GM18867 (cell line): Measurements from ENCODE around the gene RING1.

Source experiments
- ATAC-seq: cut with Tn5 transposase; IDR thresholded peaks from one replicate; pipeline ENCODE4 v1.9.1; 2021; ENCODE audit warnings: mild to moderate bottlenecking, moderate library complexity; ENCODE audit not compliant: unreplicated experiment

RING1 gene

DNA sequence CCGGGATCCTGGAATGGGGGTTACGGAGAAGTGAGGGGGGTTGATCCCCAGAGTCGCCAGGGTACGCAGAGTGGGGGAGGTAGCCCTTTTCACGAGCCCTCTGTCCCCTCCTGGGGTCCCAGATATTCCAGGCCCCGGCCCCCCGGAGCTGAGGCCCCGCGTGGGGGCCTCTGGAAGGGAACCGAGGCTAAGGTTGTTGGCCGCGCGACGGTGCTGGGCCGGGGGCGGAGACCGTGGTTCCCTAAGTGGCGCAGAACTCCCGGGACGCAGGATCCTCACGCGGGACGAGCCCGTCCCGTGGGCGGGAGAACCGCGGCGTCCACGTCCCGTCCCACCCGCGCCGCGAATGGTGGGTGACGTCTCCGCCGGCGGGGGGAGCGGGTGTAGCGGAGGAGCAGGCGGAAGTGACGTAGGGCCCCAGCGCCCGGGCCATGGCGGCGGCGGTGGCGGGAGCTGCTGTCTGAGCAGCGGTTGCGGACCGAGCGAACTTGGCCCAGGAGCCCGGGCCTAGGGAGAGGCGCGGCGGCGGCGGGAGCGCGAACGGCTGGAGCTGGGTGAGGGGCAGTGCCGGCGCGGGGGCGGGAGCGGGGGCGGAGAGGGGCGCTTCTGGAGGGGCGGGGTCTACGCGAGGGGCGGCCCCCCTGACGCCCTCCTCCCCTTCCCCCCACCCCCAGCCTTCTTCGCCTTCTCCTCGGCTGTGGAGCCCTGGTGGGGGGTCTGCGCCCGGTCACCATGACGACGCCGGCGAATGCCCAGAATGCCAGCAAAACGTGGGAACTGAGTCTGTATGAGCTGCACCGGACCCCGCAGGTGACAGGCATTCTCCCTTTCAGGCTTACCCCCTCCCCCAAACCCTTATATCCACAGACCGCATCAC, at the start of gene RING1:
Gene RING1 (plus strand): TSS at position 410 of the 877 bp plus-strand sequence. CDS start 323 bp downstream, at position 733.
- ATAC-seq = peak; percentile 34

DNA sequence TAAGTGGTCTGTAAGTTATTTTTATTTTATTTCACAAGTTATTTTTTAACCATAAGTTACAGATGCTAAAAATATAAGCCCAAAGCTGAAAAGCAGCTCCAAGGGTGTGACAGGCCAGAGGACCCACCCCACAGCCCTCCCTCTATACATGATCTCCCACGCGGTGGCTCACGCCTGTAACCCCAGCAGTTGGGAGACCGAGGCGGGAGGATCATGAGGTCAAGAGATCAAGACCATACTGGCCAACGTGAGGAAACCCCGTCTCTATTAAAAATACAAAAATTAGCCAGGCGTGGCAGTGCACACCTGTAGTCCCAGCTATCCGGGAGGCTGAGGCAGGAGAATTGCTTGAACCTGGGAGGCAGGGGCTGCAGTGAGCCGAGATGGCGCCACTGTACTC, 48.2 kb upstream of the RING1 start:
- no peak for ATAC-seq

DNA sequence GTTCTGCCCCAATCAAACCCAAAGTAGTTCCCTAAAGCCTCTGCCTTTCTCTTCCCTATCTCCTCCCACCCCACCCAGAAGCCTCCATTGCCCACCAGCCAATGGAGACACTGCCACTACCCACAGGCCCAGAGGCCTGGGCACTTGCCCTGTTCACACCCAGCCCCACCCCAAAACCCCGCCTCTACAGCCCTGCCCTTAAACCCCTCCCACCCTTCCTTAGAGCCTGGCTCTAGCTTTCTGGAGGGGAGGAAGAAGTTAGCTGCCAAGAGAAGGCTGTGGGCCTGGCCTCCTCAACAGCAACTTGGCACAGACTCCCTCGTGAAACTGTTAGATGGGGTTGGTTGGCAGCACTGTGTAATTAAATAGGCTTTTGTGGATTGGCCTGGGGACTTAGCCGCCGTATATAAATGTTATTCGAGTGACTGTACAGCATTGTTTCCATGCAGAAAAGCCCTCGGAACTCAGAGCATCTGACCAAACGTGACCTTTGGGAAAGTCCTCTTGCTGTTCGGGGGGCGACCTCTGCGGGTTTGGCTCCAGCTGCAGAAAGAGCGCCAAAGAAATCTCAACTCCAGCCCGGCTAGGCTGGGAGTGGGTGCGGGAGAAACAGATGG, 47.5 kb upstream of the RING1 start:
- no peak for ATAC-seq

DNA sequence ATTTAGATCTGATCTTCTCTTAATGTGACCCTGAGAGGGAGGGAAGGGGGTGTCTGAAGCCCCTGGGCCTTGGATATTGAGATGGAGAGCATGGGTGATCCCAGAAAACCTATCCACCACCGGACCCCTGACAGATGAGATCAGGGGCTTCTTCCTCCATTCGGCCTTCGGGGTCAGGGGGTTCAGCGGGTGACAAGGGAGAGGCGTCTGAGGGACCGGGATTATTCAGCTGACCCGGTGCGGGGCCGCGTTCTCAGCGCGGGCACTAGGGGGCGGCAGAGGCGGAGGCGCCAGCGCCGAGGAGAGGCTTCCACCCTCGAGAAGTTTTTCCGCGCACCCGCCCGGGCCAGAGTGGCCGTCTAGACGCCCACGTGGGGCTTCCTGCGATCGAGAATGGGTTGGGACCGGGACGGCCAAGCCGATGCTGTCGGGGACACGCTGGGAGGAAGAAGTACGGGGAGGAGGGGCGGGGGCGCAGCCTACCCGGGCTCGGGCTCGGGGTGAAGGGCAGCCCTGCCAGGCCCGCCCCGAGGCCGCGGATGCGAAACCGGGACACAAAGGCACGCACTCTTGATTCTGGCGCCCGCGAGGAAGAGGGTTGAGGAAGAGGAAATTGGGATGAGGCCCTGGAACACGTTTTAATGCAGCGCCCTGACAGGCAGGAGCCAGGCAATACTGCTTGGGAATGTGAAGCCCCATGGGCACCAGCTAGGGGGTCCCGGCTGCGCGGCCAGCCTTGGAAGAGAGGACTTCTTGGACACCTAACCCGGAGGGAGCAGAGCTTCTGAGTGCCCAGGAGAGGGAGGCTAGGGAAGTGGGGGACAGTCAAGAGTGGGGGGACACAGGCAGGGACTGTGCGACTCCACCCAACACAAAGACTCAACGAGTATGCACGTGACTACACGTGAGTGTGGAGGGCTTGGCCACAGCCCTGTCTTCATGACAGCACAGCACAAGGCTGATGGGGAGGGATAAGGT, 46.7 kb upstream of the RING1 start:
- ATAC-seq = peak; percentile 56

DNA sequence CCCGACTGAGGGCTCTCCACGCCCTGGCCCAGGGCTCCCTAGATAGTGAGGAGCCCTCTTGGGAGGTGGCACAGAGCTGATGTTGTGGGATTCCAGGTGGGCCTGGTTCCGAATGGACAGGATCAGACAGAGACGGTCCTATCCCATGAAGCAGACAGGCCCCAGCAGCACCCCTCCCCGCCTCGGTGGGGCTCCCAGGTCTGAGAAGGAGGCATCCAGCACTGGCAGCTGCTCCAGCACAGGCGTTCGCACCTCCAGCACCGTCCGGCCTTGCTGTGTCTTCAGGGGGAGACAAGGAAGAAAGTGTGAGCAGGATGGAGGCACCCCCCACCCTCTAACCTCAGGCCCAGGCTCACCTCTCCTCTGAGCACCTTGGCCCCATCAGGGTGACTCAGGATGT, 44.8 kb upstream of the RING1 start:
- no peak for ATAC-seq

DNA sequence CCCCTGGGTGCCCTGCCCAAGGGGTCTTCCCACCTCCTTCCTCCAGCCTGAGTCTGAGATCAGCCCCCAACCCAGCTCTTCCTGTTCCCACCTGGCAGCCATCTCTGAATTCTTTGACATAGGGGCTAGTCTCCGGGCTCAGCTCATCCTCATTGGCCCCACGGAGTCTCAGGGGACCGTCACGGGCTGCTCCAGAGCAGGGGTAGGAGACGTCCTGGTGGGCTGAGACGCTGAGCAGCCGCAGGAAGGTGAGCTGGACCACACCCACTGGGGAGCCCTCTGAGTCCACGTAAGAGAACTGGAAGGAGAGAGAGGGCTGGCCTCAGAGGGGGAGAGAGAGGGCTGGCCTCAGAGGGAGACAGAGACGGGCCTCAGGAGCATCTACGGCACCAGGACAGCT, 44.1 kb upstream of the RING1 start:
- no peak for ATAC-seq

DNA sequence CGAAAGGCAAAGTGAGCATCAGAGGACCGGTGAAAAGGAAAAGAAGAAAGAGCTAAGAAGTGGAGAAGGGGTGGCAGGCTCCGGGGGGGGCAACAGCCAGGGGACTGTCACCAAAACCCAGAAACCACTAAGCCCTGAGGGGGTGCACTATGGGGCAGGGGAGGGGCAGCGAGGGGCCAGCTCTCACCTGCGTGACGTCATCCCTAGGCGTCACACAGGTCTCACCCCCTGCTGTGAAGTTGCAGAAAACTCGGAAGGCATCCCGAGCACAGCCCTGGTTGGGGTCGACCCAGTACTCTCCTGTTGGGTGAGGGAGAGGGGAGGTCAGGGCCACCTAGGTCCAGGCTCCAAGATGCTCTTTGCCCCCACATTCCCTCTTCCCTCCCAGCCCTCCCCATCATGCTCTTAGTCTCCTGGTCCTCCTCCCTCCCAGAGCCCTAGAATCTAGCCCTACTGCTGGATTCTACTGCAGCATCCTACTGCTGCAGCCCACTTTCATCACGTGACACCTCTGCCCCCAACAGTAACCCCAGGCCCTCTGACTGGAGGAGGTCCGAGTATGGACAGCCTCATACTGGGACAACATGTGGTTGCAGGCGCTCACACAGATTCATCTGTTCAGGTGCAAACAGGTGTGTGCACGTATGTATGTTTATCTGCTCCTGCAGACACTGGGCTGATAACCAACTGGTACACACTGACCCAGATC, 43.5 kb upstream of the RING1 start:
- ATAC-seq = no peak

DNA sequence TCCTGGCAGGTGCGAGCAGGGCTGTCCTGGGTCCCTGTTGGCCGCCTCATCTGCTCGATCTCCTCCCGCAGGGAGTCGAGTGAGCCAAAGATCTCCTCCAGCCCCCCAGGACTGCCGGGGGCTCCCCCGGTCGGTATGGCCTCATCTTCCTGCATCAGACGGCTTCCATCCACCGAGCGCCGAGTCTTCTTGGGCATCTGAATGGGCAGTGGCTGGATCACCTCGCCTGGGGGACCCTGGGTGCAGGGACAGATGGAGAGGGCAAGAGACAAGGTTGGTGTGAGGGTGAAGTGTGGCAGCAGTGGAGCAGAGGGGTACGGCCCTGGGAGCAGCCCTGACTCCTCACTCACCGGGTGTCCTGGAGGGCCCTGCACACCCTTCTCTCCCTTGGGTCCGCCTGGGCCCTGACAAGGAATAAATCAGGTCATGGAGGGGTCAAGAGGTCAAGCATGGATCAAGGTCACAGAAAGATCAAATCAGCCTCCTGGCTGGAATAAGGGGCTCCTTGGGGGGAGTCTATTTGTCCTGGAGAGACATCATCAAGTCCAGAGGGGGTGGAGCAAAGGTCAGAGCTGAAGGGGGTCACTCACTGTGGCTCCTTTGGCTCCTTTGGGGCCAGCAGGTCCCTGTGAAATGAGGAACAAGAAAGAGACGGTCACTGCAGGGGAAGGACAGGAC, 42.6 kb upstream of the RING1 start:
- ATAC-seq = no peak

DNA sequence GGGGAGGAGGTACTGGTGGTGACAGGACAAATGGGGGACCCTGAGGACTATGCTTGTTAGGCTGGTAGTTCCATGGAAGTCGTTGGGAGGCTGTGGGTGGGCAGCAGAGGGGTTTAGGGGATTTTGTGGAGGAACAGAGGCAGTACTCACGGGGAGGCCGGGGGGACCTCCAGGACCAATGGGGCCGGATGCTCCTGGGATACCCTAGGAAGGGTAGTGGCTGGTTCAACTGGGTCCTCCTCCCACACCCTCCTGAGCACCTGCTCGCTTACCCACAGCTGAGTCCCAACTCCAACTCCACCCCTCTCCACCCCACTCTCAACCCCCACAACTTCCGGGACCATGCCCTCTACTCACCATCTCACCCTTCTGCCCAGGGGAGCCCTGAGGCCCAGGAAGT, 41.9 kb upstream of the RING1 start:
- no peak for ATAC-seq

DNA sequence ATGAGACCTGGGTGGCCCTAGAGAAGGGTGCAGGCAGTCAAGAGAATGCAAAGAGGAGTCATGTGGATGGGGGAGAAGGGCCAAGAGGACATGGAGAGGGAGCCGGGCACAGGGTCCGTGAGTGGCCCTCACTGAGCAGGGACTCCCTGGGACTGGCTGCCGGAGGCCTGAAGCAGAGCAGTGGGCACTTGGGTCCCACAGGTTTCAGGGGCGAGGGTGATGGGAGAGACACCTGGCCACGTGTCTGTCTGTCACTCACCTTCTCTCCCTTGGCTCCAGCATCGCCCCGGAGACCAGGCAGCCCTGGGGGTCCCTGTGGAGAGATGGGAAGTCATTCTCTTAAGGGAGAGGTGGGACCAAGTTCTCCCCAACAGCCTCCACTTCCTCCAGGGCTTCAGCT, 41.5 kb upstream of the RING1 start:
- ATAC-seq = no peak

DNA sequence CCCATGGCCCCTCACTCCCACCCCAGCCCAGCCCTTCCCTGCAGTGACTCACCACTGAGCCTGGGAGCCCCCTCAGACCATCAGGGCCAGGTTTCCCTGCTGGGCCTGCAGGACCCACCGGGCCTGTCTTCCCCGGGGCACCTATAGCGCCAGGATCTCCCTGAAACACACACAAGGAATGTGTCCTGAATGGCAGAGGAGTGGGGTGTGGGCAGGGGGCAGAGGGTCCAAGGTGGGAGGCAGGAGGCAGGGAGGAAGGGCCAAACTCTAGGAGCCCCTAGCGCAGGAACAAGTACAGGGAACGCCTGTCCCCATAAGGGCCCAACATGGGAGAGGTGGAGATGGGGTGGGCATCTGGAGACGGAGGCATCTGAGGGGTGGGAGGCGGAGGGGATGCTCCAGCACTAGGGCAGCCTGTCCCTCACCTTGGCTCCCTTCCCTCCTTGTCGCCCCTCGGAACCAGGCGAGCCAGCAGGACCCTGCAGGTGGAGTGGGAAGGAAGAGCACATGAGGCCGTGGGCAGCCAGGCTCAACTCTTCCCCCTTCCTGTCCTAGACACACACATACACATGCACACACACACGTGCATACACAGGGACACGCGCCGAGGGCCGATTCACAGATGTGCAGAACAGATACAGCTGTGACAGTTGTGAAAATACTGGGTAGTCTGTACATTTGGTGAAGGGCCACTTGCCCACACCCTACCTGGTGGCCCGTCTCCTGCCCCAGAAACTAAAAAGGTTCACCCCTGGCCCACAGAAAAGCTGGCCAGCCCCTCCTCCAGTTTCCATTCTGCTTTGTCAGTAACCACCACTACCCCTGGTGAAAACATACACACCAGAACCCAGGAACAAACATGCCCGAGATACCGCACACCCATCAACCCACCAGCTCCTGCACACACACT, 40.7 kb upstream of the RING1 start:
- ATAC-seq = no peak

DNA sequence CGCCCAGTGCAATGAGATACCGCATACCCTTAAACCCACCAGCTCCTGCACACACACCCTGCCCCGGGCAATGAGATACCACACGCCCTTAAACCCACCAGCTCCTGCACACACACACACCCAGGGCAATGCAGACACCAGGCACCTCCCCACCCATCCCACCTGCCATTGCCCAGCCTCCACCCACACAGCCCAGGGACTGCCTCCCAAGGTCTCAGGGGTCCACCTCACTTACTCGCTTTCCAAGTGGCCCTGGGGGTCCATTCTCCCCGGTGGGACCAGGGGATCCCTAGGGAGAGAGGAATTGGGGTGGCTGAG, 40.1 kb upstream of the RING1 start:
- ATAC-seq = no peak

DNA sequence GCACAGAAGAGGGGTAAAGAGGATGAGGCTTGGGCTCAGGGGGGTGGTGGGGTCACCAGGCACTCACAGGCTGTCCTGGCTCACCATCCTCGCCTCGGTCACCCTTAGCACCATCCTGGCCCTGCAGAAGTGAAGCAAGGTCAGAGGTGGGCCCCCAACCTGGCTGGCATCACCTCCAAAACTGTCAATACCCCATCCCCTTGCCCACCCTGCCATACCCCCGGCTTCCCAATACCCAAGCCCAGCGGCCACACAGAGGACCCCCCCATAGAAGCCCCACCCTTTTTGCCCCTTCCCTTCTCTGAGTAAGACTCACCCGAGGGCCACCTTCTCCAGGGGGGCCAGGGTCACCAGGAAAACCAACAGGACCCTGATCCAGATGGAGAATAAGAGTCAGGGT, 39.7 kb upstream of the RING1 start:
- no peak for ATAC-seq

DNA sequence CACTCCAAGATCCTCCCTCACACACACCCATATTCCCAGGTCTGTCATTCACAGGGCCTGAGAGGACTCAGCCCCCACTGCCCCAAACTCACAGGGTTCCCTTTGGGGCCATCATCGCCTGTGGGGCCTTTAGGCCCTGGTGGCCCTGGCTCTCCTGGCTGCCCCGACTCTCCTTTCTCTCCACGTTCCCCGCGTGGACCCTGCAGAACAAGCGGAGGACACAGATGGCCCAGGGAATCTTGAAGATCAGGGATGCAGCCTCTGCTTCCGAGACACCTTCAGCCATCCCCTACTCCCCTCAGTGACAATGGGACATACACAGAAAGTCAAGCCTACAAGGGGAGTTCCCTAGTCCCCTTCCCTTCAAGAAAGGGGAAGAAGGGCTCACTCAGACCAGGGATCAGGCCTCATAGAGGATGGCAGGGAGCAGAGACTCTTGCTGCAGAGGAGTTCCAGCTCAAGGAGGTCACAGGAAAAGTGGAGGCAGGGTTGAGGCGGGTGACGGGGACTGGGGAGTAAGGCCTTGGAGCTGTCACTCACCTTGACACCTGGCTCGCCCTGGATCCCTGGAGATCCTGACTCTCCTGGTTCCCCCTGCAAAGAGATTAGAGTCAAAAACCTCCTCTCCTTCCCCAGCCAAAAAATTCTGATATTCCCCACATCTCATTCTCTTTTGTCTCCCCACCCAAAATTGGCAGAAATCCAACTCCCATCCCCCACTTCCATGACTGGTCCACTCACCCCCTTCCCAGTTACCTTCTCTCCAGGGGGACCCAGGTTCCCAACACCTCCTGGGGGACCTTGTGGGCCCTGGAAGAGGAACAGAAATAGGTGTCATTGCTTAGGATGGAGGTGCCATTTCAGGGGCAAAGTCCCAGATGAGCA, 38.8 kb upstream of the RING1 start:
- no peak for ATAC-seq

DNA sequence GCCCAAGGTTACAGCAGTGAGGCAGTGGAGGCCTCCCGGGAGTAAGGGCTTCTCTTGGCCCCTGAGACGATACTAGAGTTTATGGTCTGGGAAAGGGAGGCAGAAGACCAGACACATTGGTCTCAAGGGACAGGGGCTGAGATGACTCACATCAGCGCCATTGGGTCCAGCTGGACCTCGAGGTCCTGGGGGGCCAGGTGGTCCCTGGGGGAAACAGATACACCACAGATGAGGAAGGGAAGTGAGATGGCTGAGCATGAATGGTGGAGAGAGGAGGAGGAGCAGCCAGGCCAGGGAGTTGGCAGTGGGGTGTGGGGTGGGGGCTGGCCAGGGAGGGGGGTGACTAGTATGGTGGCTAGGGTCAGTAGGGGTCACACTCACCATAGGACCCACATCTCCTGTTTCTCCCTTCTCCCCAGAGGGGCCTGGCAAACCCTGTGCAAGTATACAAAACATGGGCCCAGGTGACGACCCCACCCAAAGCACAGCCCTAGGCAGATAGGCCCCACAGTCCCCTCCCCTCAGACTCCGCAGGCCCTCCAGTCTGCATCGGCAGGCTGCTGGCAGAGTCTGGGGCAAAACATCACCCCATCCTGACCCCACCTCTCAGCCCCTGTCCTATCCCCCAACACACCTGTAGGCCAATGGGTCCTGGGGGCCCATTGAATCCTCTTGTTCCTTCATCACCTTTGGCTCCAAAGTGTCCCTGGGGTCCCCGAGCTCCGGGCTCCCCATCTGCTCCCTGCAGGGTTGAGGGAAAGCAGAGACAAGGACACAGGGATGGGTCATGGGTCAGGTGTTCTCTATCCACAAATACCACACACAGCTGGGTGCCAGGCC, 37.9 kb upstream of the RING1 start:
- ATAC-seq = no peak

DNA sequence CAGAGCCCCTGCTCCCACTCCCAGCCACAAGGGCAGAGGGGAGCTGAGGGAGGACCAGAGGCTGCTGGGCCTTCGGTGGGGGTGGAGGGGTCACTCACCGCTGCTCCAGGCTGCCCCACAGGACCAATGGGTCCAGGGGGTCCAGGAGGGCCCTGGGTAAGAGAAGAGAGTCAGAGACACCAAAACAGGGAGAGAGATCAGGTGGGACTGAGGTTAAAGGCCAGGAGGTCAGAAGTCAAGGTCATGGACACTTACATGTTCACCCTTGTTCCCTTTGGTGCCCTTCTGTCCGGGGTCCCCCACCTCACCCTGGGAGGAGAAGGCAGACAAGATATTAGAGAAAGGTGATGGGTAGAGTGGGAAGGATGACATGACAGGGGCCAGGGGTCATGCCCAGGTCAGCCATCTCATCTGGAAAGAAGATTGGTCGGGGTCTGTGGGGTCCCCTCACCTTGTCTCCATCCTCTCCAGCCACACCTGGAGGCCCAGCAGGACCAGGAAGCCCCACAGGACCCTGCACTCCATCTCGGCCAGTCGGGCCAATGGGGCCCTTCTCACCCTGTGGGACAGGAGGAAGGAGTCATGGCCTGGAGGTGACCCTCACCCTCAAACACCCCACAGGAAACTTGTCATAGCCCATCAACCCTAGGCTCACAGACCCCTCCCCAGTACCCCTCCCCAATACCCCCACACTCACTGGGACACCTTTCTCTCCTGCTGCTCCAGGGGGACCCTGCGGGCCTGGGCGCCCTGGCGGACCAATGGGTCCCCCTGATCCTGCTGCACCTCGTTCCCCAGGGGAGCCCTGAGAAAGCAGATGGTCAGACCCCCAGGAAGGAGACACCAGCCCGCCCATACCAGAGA, 37.1 kb upstream of the RING1 start:
- ATAC-seq = no peak
